Esophagus muscularis mucosa (tissue), 4 donors: ENCODE data around the gene DLL1.

ENCODE experiments used
- EP300 ChIP-seq: sonication (generic); formaldehyde crosslinking; IDR thresholded peaks from one replicate; pipeline ENCODE4 v1.6.1; 2017; ENCODE audit warnings: antibody characterized with exemption
- POLR2AphosphoS5 ChIP-seq, 2 donors: sonication (generic); formaldehyde crosslinking; IDR thresholded peaks; one replicate each; pipeline ENCODE4 v1.6.1; 2017; ENCODE audit warnings: antibody characterized with exemption in 2 of 2
- TF ChIP-seq, protein P1 (sequence below), 3 experiments: fragments of 200-600 bp in 2 of 3; fragments of 450-650 bp in 1 of 3; sonication (generic) in 2 of 3; IDR thresholded peaks; one replicate each; pipeline ENCODE4 v1.5.1; 2017 to 2019; ENCODE audit warnings: antibody characterized with exemption in 3 of 3, mild to moderate bottlenecking in 2 of 3, moderate library complexity in 1 of 3

DNA sequence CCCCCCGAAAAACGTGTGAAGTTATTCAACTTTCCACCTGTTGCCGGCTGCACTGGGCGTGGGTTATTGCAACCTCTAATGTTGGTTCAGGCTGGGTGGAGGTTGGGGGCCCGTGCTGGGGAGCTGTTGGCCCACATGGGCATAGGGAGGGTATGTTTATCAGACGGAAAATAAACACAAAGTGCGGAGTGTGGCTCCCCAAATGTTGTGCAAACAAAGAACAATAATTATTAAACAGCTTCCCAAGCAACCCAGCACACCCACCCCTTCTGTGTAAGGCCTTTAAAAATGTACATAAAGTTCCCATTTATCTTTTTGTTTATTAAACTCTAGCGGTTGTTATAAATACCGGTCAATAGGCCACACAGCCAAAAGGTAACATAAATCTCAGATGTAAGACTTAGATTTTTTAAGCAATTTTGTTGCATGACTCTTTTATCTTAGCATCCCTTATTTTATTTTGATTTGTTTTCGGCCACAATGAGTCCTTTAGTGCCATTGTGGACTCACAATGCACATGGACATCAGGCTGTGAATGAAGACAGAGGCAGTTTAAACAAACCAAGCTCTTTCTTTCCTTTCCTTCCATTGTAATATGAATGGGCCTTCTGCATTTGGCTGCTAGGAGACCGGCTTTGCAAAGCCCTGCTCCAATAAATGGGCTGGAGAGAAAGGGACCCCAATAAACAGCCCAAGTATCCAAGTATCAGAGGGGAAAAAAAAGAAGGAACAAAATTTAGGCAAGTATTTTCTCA lies 6.9 kb upstream of the DLL1 start:
- TF ChIP-seq, protein P1, sequence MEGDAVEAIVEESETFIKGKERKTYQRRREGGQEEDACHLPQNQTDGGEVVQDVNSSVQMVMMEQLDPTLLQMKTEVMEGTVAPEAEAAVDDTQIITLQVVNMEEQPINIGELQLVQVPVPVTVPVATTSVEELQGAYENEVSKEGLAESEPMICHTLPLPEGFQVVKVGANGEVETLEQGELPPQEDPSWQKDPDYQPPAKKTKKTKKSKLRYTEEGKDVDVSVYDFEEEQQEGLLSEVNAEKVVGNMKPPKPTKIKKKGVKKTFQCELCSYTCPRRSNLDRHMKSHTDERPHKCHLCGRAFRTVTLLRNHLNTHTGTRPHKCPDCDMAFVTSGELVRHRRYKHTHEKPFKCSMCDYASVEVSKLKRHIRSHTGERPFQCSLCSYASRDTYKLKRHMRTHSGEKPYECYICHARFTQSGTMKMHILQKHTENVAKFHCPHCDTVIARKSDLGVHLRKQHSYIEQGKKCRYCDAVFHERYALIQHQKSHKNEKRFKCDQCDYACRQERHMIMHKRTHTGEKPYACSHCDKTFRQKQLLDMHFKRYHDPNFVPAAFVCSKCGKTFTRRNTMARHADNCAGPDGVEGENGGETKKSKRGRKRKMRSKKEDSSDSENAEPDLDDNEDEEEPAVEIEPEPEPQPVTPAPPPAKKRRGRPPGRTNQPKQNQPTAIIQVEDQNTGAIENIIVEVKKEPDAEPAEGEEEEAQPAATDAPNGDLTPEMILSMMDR (IDR thresholded peaks at IDR 0.05) = no peak
- TF ChIP-seq POLR2AphosphoS5 (IDR thresholded peaks at IDR 0.05) (no peak), EP300 (no peak)
